GM12878 (cell line): ENCODE measurements around the gene ZNF771. TPM values are rescaled to one million over a fixed set of nuclear protein-coding genes. Genes with fewer than 3 reads are reported as not detected.
A peak's percentile ranks its signal among the peaks of the same experiment; 100 is the strongest.

Experiments used
- ATAC-seq: fragments of 200-7000 bp; cut with Tn5 transposase; 3 replicates; pipeline ENCODE4 v1.9.1; 2020; ENCODE audit warnings: mild to moderate bottlenecking, moderate library complexity
- BruUV-seq: library from RNA; stranded (reverse); fragments of 400-500 nt; replicated peaks from 2 replicates; lab custom pipeline; 2021; lab: Mats Ljungman, UMichigan
- CTCF ChIA-PET: fragments of 300-600 bp; sonication (Branson Sonifier 250); formaldehyde crosslinking; extraction: SDS; loops from one replicate; lab custom pipeline; 2021; ENCODE audit warnings: inconsistent platforms; lab: Yijun Ruan, JAX
- POLR2A ChIA-PET: fragments of 350-600 bp; formaldehyde crosslinking; extraction: SDS; loops from one replicate; lab custom pipeline; 2021; ENCODE audit warnings: inconsistent platforms; lab: Charles Lee
- RAD21 ChIA-PET: fragments of 300-600 bp; sonication (Branson Sonifier 250); formaldehyde crosslinking; loops from one replicate; lab custom pipeline; 2023; ENCODE audit warnings: antibody characterized with exemption; ENCODE audit not compliant: unreplicated experiment; lab: Charles Lee
- SMC1A ChIA-PET: fragments of 300-600 bp; sonication (Branson Sonifier 250); formaldehyde crosslinking; loops from one replicate; lab custom pipeline; 2023; ENCODE audit not compliant: unreplicated experiment, uncharacterized antibody; lab: Charles Lee
- DNase-seq: peaks from one replicate; pipeline ENCODE4 v3.0.0-alpha.2; 2011; ENCODE audit warnings: low read depth, low spot score
- FAIRE-seq: peaks from 3 replicates; lab custom pipeline; 2011; peaks lifted over from hg19 to GRCh38; lab: Jason Lieb, UNC
- H2AFZ ChIP-seq: 2 replicates; pipeline ENCODE4 v1.6.0; 2011; ENCODE audit warnings: low read depth, low read length, control low read depth; ENCODE audit not compliant: control insufficient read depth
- H3K27ac ChIP-seq: 2 replicates; pipeline ENCODE4 v1.5.1; 2011; ENCODE audit warnings: control low read depth; ENCODE audit not compliant: control insufficient read depth, insufficient read depth
- H3K27me3 ChIP-seq, 2 experiments: replicated peaks in 1 of 2; 2 replicates each; pipeline versions ENCODE4 v1.6.0 to v1.6.1; 2011; ENCODE audit warnings: low read length in 1 of 2; ENCODE audit not compliant: control insufficient read depth in 2 of 2, insufficient read depth in 2 of 2
- H3K36me3 ChIP-seq, 2 experiments: 2 replicates each; pipeline ENCODE4 v1.5.1; 2011; ENCODE audit warnings: low read length in 1 of 2; ENCODE audit not compliant: control insufficient read depth in 2 of 2, insufficient read depth in 2 of 2
- H3K4me1 ChIP-seq: 2 replicates; pipeline ENCODE4 v1.6.1; 2011; ENCODE audit warnings: mild to moderate bottlenecking, low read length, moderate library complexity, mixed read lengths; ENCODE audit not compliant: control insufficient read depth, insufficient read depth
- H3K4me2 ChIP-seq: 2 replicates; pipeline ENCODE4 v1.6.0; 2011; ENCODE audit warnings: control low read depth; ENCODE audit not compliant: control insufficient read depth, insufficient read depth
- H3K4me3 ChIP-seq: fragments of 200-600 bp; sonication (generic); 2 replicates; pipeline ENCODE4 v1.5.1; 2016
- H3K79me2 ChIP-seq: 2 replicates; pipeline ENCODE4 v1.6.0; 2011; ENCODE audit warnings: low read length; ENCODE audit not compliant: control insufficient read depth, insufficient read depth
- H3K9ac ChIP-seq: 2 replicates; pipeline ENCODE4 v1.8.0; 2011; ENCODE audit warnings: low read length, control low read depth, mixed read lengths; ENCODE audit not compliant: control insufficient read depth, insufficient read depth
- H3K9me3 ChIP-seq: replicated peaks from 3 replicates; pipeline ENCODE4 v1.5.1; 2011; ENCODE audit warnings: mild to moderate bottlenecking, low read length; ENCODE audit not compliant: control insufficient read depth, insufficient read depth
- H4K20me1 ChIP-seq: 2 replicates; pipeline ENCODE4 v1.6.0; 2011; ENCODE audit not compliant: control insufficient read depth, insufficient read depth
- BHLHE40 ChIP-seq, 2 experiments: fragments of 450-650 bp in 1 of 2; IDR thresholded peaks; 2 replicates each; pipeline ENCODE4 v1.6.1; 2011 to 2017; ENCODE audit warnings: low read depth in 2 of 2, borderline replicate concordance in 1 of 2, improper control_type of control experiment in 1 of 2, low read length in 1 of 2, mild to moderate bottlenecking in 1 of 2
- MTA3 ChIP-seq: IDR thresholded peaks from 2 replicates; pipeline ENCODE4 v1.6.1; 2012; ENCODE audit warnings: low read length, inconsistent platforms, borderline replicate concordance
- WGBS: methylation state at CpG from one replicate; pipeline ENCODE4 v1.1.6; 2016; ENCODE audit warnings: low lambda C conversion rate; ENCODE audit not compliant: insufficient replicate concordance, insufficient coverage; ENCODE audit errors: missing lambda C conversion rate; 5-methylcytosine and 5-hydroxymethylcytosine counted together
- in situ Hi-C: fragments of 300-500 bp; cut with MboI; formaldehyde crosslinking; loops from 9 replicates; pipeline ENCODE4 v1.14.3; 2018; ENCODE audit warnings: mixed read lengths
- intact Hi-C: fragments of 100-400 bp; cut with micrococcal nuclease; formaldehyde crosslinking; loops from one replicate; pipeline ENCODE4 v1.14.2; 2022; ENCODE audit not compliant: unreplicated experiment
- polyA plus RNA-seq, 11 experiments: library from polyadenylated mRNA; depleted of rRNA in 4 of 11; unstranded in 6 of 11; stranded (reverse) in 5 of 11; fragments of >200 nt; fragmentation: Nextera tagmentation in 4 of 11; fragmentation: Illumina TruSeq in 1 of 11; extraction: Ambion mirVana in 4 of 11; extraction: Trizol in 1 of 11; gene quantifications; 1 replicate in 1 of 11; 2 replicates in 10 of 11; pipeline versions ENCODE4 v1.2.1 to v1.2.3, GENCODE V29; 2011 to 2016; ENCODE audit warnings: inconsistent platforms in 2 of 11, missing spikeins in 2 of 11, low read depth in 1 of 11
- total RNA-seq, 4 experiments: library from RNA; depleted of rRNA in 3 of 4; stranded (reverse); fragments of >200 nt in 3 of 4; fragmentation: Illumina TruSeq in 1 of 4; extraction: Trizol in 1 of 4; gene quantifications; 2 replicates each; pipeline versions ENCODE4 v1.2.1 to v1.2.3, GENCODE V29; 2013 to 2021

ZNF771 gene
- total and polyA plus RNA-seq, 10 of the 15 experiments (the other 5 are each of a cell fraction or from before 2014, with no cell fraction given), result 0.98 to 7.6 (median 3.7) TPM

DNA sequence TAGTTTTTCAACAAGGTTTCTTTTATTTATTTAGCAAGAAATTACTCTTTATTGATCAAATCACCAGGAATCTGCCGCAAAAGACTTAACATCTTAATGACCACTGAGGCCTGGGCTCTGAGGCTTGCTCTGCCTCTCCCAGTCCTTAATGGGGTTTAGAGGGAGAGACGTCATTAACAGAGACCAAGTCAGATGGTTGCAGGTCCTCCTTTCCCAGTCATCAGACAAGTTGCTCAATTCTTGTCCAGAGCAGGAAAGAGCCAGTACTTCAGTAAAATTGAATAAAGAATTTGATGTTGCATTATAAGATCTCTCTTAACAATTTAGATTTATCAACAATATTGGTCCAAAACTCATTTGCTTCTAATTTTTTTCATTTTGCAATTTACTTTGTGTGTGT is 36.2 kb downstream of the ZNF771 start:
- SMC1A ChIA-PET, result interaction anchor here (1.3 to 19.4 kb wide), 3 partner anchors 14 to 28 kb away, joined by 3 to 431 read pairs (median 13); partner anchors contain the start of genes DCTPP1 and ITGAL
- in situ Hi-C loops, result no loop called here
- H4K20me1 ChIP-seq, result no peaks in the 10 kb centered on the region
- POLR2A ChIA-PET, result interaction anchor here (0.6 kb wide), 1 partner anchor 42 kb away, joined by 4 read pairs; no protein-coding TSS in a partner anchor
- H3K4me1 ChIP-seq, result peaks cover 17% of the 10 kb centered on the region
- no peak overlapping the region for H3K9ac ChIP-seq
- H3K4me2 ChIP-seq, result no peak overlapping the region
- H3K4me3 ChIP-seq, result no peak overlapping the region
- FAIRE-seq, result no peak
- no peak for DNase-seq
- no peak for ATAC-seq
- RAD21 ChIA-PET, result interaction anchor here (2.7 kb wide), 1 partner anchor 13 kb away, joined by 15 read pairs; the partner anchor contains the start of gene DCTPP1
- WGBS, result 100% methylated on average over 2 of the region's 2 CpGs
- intact Hi-C loops, result loop anchor here (2.0 kb wide), 1 partner anchor 29 kb away; the partner anchor contains the start of gene ITGAL
- H3K9me3 ChIP-seq, result no peaks in the 10 kb centered on the region
- no TSS peak for BruUV-seq
- CTCF ChIA-PET, result interaction anchor here (1.1 to 8.2 kb wide), 4 partner anchors 14 to 91 kb away, joined by 3 to 60 read pairs (median 32); partner anchors contain the start of genes DCTPP1 and ZNF747
- no peaks in the 10 kb centered on the region for H3K27me3 ChIP-seq
- no peak overlapping the region for H2AFZ ChIP-seq
- H3K27ac ChIP-seq, result no peak overlapping the region
- H3K79me2 ChIP-seq, result peaks cover 18% of the 10 kb centered on the region
- TF ChIP-seq MTA3 (0 out of 2 replicates have a peak, but pooled peaks have one; percentile 10), BHLHE40 (IDR thresholded peaks at IDR 0.05; ENCODE audit: borderline replicate concordance in 1 of 2, low read depth in 2 of 2, low read length in 1 of 2) (no peak)
- H3K36me3 ChIP-seq, result peaks cover 0 to 2% of the 10 kb centered on the region in 2 experiments; a peak in 2 of 4 replicates
